Esophagus (tissue), 2 donors: ENCODE measurements around the gene SLC24A3. TPM values are rescaled to one million over a fixed set of nuclear protein-coding genes. Genes with fewer than 3 reads are reported as not detected.

Source experiments
- H3K27ac ChIP-seq, 2 donors: one replicate each; pipeline ENCODE4 v1.5.1; 2013; ENCODE audit warnings: low read depth in 2 of 2, mild to moderate bottlenecking in 2 of 2, inconsistent platforms in 1 of 2, low read length in 1 of 2, moderate library complexity in 1 of 2
- H3K27me3 ChIP-seq, 2 donors: one replicate each; pipeline ENCODE4 v1.6.1; 2013; ENCODE audit warnings: low read length in 2 of 2, control low read depth in 1 of 2, mild to moderate bottlenecking in 1 of 2; ENCODE audit not compliant: insufficient read depth in 2 of 2, control insufficient read depth in 1 of 2
- H3K36me3 ChIP-seq, 2 donors: one replicate each; pipeline ENCODE4 v1.6.1; 2013; ENCODE audit warnings: low read length in 1 of 2; ENCODE audit not compliant: control insufficient read depth in 2 of 2, insufficient read depth in 2 of 2
- H3K4me1 ChIP-seq, 2 donors: one replicate each; pipeline ENCODE4 v1.6.1; 2013; ENCODE audit warnings: low read length in 1 of 2; ENCODE audit not compliant: control insufficient read depth in 2 of 2, insufficient read depth in 2 of 2
- H3K4me3 ChIP-seq, 2 donors: one replicate each; pipeline ENCODE4 v1.5.1; 2013; ENCODE audit warnings: low read length in 2 of 2, mild to moderate bottlenecking in 2 of 2, low read depth in 1 of 2, moderate library complexity in 1 of 2
- H3K9me3 ChIP-seq, 2 donors: one replicate each; pipeline ENCODE4 v1.6.1; 2013; ENCODE audit warnings: mild to moderate bottlenecking in 2 of 2, low read depth in 1 of 2, low read length in 1 of 2, moderate library complexity in 1 of 2; ENCODE audit not compliant: control insufficient read depth in 2 of 2, insufficient read depth in 1 of 2
- WGBS, 2 donors: extraction: QIAGEN DNeasy Blood & Tissue Kit; methylation state at CpG; one replicate each; pipeline ENCODE4 v1.1.7; 2013; 5-methylcytosine and 5-hydroxymethylcytosine counted together
- polyA plus RNA-seq, 2 donors: library from polyadenylated mRNA; stranded (reverse); fragments of 200-250 nt; gene quantifications; one replicate each; pipeline ENCODE4 v1.2.3, GENCODE V29; 2013
- donor health status: healthy with polysubstance abuse.
- donor health status: Bipolar disorder and iron deficiency.

Gene SLC24A3
- polyA plus RNA-seq, 2 donors: 6.5 to 7.3 TPM

GRCh38 chr20:19430641-19431315 lies 218.3 kb downstream of the SLC24A3 start:
- no peak overlapping the region for H3K27ac ChIP-seq
- 82 to 92% methylated on average over 5 of the region's 5 CpGs for WGBS, 2 donors
- H3K4me3 ChIP-seq: no peak overlapping the region
- no peaks in the 10 kb centered on the region for H3K36me3 ChIP-seq
- no peaks in the 10 kb centered on the region for H3K27me3 ChIP-seq
- no peaks in the 10 kb centered on the region for H3K4me1 ChIP-seq
- no peaks in the 10 kb centered on the region for H3K9me3 ChIP-seq

GRCh38 chr20:19431316-19431700 lies 218.9 kb downstream of the SLC24A3 start:
- Histone ChIP-seq H3K27me3 (no peaks in the 10 kb centered on the region), H3K36me3 (no peaks in the 10 kb centered on the region), H3K4me1 (no peaks in the 10 kb centered on the region), H3K4me3 (no peak overlapping the region), H3K27ac (no peak overlapping the region), H3K9me3 (no peaks in the 10 kb centered on the region)
- 70 to 80% methylated on average over 4 of the region's 4 CpGs for WGBS, 2 donors

- Histone ChIP-seq H3K27ac (no peak overlapping the region), H3K27me3 (no peaks in the 10 kb centered on the region), H3K9me3 (no peaks in the 10 kb centered on the region), H3K4me3 (no peak overlapping the region), H3K4me1 (no peaks in the 10 kb centered on the region), H3K36me3 (no peaks in the 10 kb centered on the region)
- WGBS, 2 donors: 69 to 73% methylated on average over 2 of the region's 2 CpGs
Measured at GRCh38 chr20:19431906-19432305, 219.5 kb downstream of the SLC24A3 start.

GRCh38 chr20:19433371-19434350 lies 221.2 kb downstream of the SLC24A3 start:
- H3K36me3 ChIP-seq: no peaks in the 10 kb centered on the region
- WGBS, 2 donors: 75 to 88% methylated on average over 10 of the region's 10 CpGs
- H3K27ac ChIP-seq: no peak overlapping the region
- peaks cover 0 to 3% of the 10 kb centered on the region in 2 donors for H3K27me3 ChIP-seq
- no peak overlapping the region for H3K4me3 ChIP-seq
- no peaks in the 10 kb centered on the region for H3K4me1 ChIP-seq
- H3K9me3 ChIP-seq: no peaks in the 10 kb centered on the region

GRCh38 chr20:19435316-19435715 lies 222.9 kb downstream of the SLC24A3 start:
- H3K4me1 ChIP-seq: no peaks in the 10 kb centered on the region
- no peak overlapping the region for H3K4me3 ChIP-seq
- peaks cover 0 to 3% of the 10 kb centered on the region in 2 donors for H3K27me3 ChIP-seq
- no peak overlapping the region for H3K27ac ChIP-seq
- no peaks in the 10 kb centered on the region for H3K9me3 ChIP-seq
- 66 to 75% methylated on average over 3 of the region's 3 CpGs for whole genome bisulfite sequencing, 2 donors
- no peaks in the 10 kb centered on the region for H3K36me3 ChIP-seq

GRCh38 chr20:19435821-19436220 lies 223.4 kb downstream of the SLC24A3 start:
- Histone ChIP-seq H3K27me3 (peaks cover 0 to 3% of the 10 kb centered on the region in 2 donors), H3K4me3 (no peak overlapping the region), H3K4me1 (no peaks in the 10 kb centered on the region), H3K9me3 (no peaks in the 10 kb centered on the region), H3K36me3 (no peaks in the 10 kb centered on the region), H3K27ac (no peak overlapping the region)

GRCh38 chr20:19438488-19438887 lies 226.0 kb downstream of the SLC24A3 start:
- Histone ChIP-seq H3K27ac (no peak overlapping the region), H3K9me3 (no peaks in the 10 kb centered on the region), H3K27me3 (peaks cover 0 to 3% of the 10 kb centered on the region in 2 donors), H3K4me3 (no peak overlapping the region), H3K4me1 (no peaks in the 10 kb centered on the region), H3K36me3 (no peaks in the 10 kb centered on the region)
- WGBS, 2 donors: 80 to 83% methylated on average over 2 of the region's 2 CpGs

GRCh38 chr20:19440660-19441527 lies 228.5 kb downstream of the SLC24A3 start:
- H3K4me1 ChIP-seq: no peaks in the 10 kb centered on the region
- peaks cover 0 to 3% of the 10 kb centered on the region in 2 donors for H3K27me3 ChIP-seq
- no peaks in the 10 kb centered on the region for H3K36me3 ChIP-seq
- H3K9me3 ChIP-seq: no peaks in the 10 kb centered on the region
- WGBS, 2 donors: 75 to 79% methylated on average over 14 of the region's 14 CpGs
- no peak overlapping the region for H3K4me3 ChIP-seq
- H3K27ac ChIP-seq: no peak overlapping the region

- no peak overlapping the region for H3K4me3 ChIP-seq
- no peaks in the 10 kb centered on the region for H3K9me3 ChIP-seq
- no peaks in the 10 kb centered on the region for H3K4me1 ChIP-seq
- no peak overlapping the region for H3K27ac ChIP-seq
- no peaks in the 10 kb centered on the region for H3K27me3 ChIP-seq
- WGBS, 2 donors: 82 to 87% methylated on average over 4 of the region's 4 CpGs
- H3K36me3 ChIP-seq: no peaks in the 10 kb centered on the region
Measured at GRCh38 chr20:19446246-19446645, 233.8 kb downstream of the SLC24A3 start.
